Measurements from ENCODE around the gene SLC44A1. TPM values are rescaled to one million over a fixed set of nuclear protein-coding genes. Genes with fewer than 3 reads are reported as not detected.

Gene SLC44A1
- total RNA-seq, 2 experiments from 2014 or later: 26.6 to 71.6 TPM

DNA sequence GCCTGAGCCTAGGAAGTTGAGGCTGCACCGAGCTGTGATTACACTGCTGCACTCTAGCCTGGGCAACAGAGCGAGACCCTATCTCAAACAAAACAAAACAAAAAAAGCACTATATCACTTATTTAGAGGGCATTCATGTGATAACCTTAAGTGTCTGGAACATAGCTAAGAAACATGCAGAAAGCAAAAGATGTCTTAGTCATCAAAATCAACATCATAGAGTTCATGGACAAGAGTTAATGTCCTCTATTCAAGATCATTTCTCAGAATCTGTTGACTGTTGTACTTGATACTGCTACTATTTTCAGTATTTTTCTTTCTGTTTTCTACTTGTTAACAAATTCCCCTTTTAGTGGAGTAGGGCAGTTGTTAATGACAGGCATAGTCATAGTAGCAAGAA is 228.8 kb downstream of the SLC44A1 start:
- no peak for DNase-seq (ENCODE audit: low spot score)
- ChIA-PET CTCF (ENCODE audit: unreplicated experiment) (no interaction called here), POLR2A (interaction anchor here (0.7 to 1.2 kb wide), 5 partner anchors 10 to 613 kb away, joined by 3 to 4 read pairs (median 3); no protein-coding TSS in a partner anchor)
- intact Hi-C loops (cut with micrococcal nuclease; ENCODE audit: unreplicated experiment): no loop called here
- Histone ChIP-seq H3K9me3 (ENCODE audit: low read length) (no peaks in the 10 kb centered on the region), H4K20me1 (ENCODE audit: insufficient read depth, low read length) (no peaks in the 10 kb centered on the region), H3K4me3 (ENCODE audit: low read depth, low read length, poor library complexity, severe bottlenecking) (no peak overlapping the region), H3K4me2 (ENCODE audit: low read length) (no peak overlapping the region), H3K9me2 (ENCODE audit: insufficient read depth, low read length) (no peaks in the 10 kb centered on the region), H2AFZ (ENCODE audit: low read length) (no peak overlapping the region), H3K27ac (ENCODE audit: low read depth, low read length, poor library complexity, severe bottlenecking) (no peak overlapping the region), H3K4me1 (ENCODE audit: insufficient read depth, low read length, poor library complexity, severe bottlenecking) (no peaks in the 10 kb centered on the region), H3K79me2 (ENCODE audit: insufficient read depth, low read depth, low read length) (no peaks in the 10 kb centered on the region), H3K36me3 (ENCODE audit: insufficient read depth, low read length) (peaks cover 22% of the 10 kb centered on the region)
- BruUV-seq (replicated peaks): no TSS peak
- TF ChIP-seq, protein P1, sequence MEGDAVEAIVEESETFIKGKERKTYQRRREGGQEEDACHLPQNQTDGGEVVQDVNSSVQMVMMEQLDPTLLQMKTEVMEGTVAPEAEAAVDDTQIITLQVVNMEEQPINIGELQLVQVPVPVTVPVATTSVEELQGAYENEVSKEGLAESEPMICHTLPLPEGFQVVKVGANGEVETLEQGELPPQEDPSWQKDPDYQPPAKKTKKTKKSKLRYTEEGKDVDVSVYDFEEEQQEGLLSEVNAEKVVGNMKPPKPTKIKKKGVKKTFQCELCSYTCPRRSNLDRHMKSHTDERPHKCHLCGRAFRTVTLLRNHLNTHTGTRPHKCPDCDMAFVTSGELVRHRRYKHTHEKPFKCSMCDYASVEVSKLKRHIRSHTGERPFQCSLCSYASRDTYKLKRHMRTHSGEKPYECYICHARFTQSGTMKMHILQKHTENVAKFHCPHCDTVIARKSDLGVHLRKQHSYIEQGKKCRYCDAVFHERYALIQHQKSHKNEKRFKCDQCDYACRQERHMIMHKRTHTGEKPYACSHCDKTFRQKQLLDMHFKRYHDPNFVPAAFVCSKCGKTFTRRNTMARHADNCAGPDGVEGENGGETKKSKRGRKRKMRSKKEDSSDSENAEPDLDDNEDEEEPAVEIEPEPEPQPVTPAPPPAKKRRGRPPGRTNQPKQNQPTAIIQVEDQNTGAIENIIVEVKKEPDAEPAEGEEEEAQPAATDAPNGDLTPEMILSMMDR (conservative IDR thresholded peaks at IDR 0.05; ENCODE audit: low read length): no peak
- no peak for TF ChIP-seq EZH2phosphoT487 (IDR thresholded peaks at IDR 0.05; ENCODE audit: borderline replicate concordance, low read depth, low read length)

DNA sequence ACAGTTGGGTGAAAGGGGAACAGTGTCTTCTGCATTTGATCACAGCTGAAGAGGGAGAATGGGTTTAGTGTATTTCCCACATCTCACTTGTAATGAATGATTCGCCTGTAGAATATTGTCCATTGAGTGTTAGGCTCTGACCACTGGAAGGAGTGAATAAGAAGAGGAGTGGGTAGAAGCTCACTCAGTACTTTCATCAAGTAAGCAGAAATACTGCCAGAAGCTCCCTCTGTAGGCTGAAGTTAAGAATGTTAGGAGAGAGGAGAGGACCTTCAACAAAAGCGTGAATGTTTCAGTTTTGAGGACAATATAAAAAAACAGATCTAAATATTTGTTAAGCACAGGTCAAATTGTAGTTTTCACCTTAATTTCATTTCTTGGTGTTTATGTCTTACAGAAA is 230.9 kb downstream of the SLC44A1 start:
- CTCF ChIA-PET (ENCODE audit: unreplicated experiment): no interaction called here

DNA sequence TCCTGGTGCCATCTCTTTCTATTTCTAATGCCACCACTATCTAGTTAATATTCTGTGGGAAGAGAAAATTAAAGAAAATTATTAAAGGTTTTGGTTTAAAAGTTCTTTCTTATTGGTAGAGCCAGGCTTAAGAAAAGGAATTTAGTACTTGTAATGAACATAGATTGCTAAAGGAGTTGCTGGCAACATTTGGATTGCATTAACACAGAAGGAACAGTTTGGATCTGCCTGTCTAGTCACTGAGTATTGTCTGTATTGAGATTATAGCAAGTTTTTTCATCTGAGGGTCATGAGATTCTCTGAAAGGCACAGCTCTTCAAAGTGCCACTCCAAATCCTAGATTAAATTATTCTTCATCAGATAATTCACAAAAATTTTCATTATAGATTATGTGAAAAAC is 235.4 kb downstream of the SLC44A1 start:
- Histone ChIP-seq H3K4me3 (ENCODE audit: low read depth, low read length, poor library complexity, severe bottlenecking) (no peak overlapping the region), H3K79me2 (ENCODE audit: insufficient read depth, low read depth, low read length) (no peaks in the 10 kb centered on the region), H3K9me3 (ENCODE audit: low read length) (no peaks in the 10 kb centered on the region), H3K4me1 (ENCODE audit: insufficient read depth, low read length, poor library complexity, severe bottlenecking) (no peaks in the 10 kb centered on the region), H2AFZ (ENCODE audit: low read length) (no peak overlapping the region), H3K9me2 (ENCODE audit: insufficient read depth, low read length) (no peaks in the 10 kb centered on the region), H4K20me1 (ENCODE audit: insufficient read depth, low read length) (no peaks in the 10 kb centered on the region), H3K27ac (ENCODE audit: low read depth, low read length, poor library complexity, severe bottlenecking) (no peak overlapping the region), H3K36me3 (ENCODE audit: insufficient read depth, low read length) (no peaks in the 10 kb centered on the region), H3K4me2 (ENCODE audit: low read length) (no peak overlapping the region)
- ChIA-PET CTCF (ENCODE audit: unreplicated experiment) (no interaction called here), POLR2A (interaction anchor here (0.6 to 1.1 kb wide), 5 partner anchors 18 to 510 kb away, joined by 3 to 4 read pairs (median 3); no protein-coding TSS in a partner anchor)
- TF ChIP-seq, protein P1 (conservative IDR thresholded peaks at IDR 0.05; ENCODE audit: low read length): no peak
- no peak for TF ChIP-seq EZH2phosphoT487 (IDR thresholded peaks at IDR 0.05; ENCODE audit: borderline replicate concordance, low read depth, low read length)
- no peak for DNase-seq (ENCODE audit: low spot score)
- BruUV-seq (replicated peaks): no TSS peak
- intact Hi-C loops (cut with micrococcal nuclease; ENCODE audit: unreplicated experiment): no loop called here

More for the DNA sequence above, 230.9 kb downstream of the SLC44A1 start:
- H3K27ac ChIP-seq (ENCODE audit: low read depth, low read length, poor library complexity, severe bottlenecking): no peak overlapping the region
- no peaks in the 10 kb centered on the region for H4K20me1 ChIP-seq (ENCODE audit: insufficient read depth, low read length)
- no peak overlapping the region for H3K4me3 ChIP-seq (ENCODE audit: low read depth, low read length, poor library complexity, severe bottlenecking)
- 0 out of 2 replicates have a peak, but pooled peaks cover 7% of the 10 kb centered on the region for H3K36me3 ChIP-seq (ENCODE audit: insufficient read depth, low read length)
- no peak overlapping the region for H3K4me2 ChIP-seq (ENCODE audit: low read length)
- H2AFZ ChIP-seq (ENCODE audit: low read length): no peak overlapping the region
- POLR2A ChIA-PET: interaction anchor here (0.6 to 0.8 kb wide), 5 partner anchors 21 to 268 kb away, joined by 3 read pairs; no protein-coding TSS in a partner anchor
- H3K9me3 ChIP-seq (ENCODE audit: low read length): no peaks in the 10 kb centered on the region
- H3K79me2 ChIP-seq (ENCODE audit: insufficient read depth, low read depth, low read length): no peaks in the 10 kb centered on the region
- no peaks in the 10 kb centered on the region for H3K4me1 ChIP-seq (ENCODE audit: insufficient read depth, low read length, poor library complexity, severe bottlenecking)
- peak; percentile 2 for DNase-seq (ENCODE audit: low spot score)
- intact Hi-C loops (cut with micrococcal nuclease; ENCODE audit: unreplicated experiment): no loop called here
- no peak for TF ChIP-seq EZH2phosphoT487 (IDR thresholded peaks at IDR 0.05; ENCODE audit: borderline replicate concordance, low read depth, low read length)
- TF ChIP-seq, protein P1 (conservative IDR thresholded peaks at IDR 0.05; ENCODE audit: low read length): peak; percentile 58
- no TSS peak for BruUV-seq (replicated peaks)
- no peaks in the 10 kb centered on the region for H3K9me2 ChIP-seq (ENCODE audit: insufficient read depth, low read length)

Data from OCI-LY7 (cell line).